Vagina (tissue), 2 donors: ENCODE results near the gene FIZ1. TPM values are rescaled to one million over a fixed set of nuclear protein-coding genes. Genes with fewer than 3 reads are reported as not detected.

ENCODE experiments used
- DNase-seq, 2 donors: peaks; one replicate each; pipeline ENCODE4 v3.0.0-alpha.2; 2017; ENCODE audit errors: extremely low spot score in 2 of 2
- H3K27ac ChIP-seq: fragments of 200-600 bp; sonication (generic); one replicate; pipeline ENCODE4 v1.5.1; 2019
- H3K27me3 ChIP-seq: fragments of 200-600 bp; sonication (generic); one replicate; pipeline ENCODE4 v1.5.1; 2019
- H3K36me3 ChIP-seq, 2 donors: fragments of 200-600 bp; sonication (generic); one replicate each; pipeline ENCODE4 v1.5.1; 2017 to 2019
- H3K4me1 ChIP-seq: fragments of 200-600 bp; sonication (generic); one replicate; pipeline ENCODE4 v1.5.1; 2019
- H3K4me3 ChIP-seq, 2 donors: fragments of 200-600 bp; sonication (generic); 1 replicate in 1 of 2; 2 replicates in 1 of 2; pipeline ENCODE4 v1.5.1; 2016 to 2019
- H3K9me3 ChIP-seq: fragments of 200-600 bp; sonication (generic); one replicate; pipeline ENCODE4 v1.5.1; 2019
- POLR2A ChIP-seq, 2 donors: fragments of 450-650 bp; IDR thresholded peaks; one replicate each; pipeline ENCODE4 v1.6.1; 2017; ENCODE audit warnings: antibody characterized with exemption in 2 of 2, mild to moderate bottlenecking in 2 of 2, moderate library complexity in 2 of 2
- POLR2AphosphoS5 ChIP-seq, 2 donors: sonication (generic); formaldehyde crosslinking; IDR thresholded peaks; one replicate each; pipeline ENCODE4 v1.9.0; 2017; ENCODE audit warnings: antibody characterized with exemption in 2 of 2, mild to moderate bottlenecking in 2 of 2, low read depth in 1 of 2; ENCODE audit not compliant: insufficient read depth in 1 of 2
- intact Hi-C: fragments of 100-400 bp; cut with DNase I; formaldehyde crosslinking; loops from one replicate; pipeline ENCODE4 v1.15.1; 2023
- total RNA-seq: library from RNA; depleted of rRNA; stranded (reverse); fragments of >200 nt; gene quantifications from one replicate; pipeline ENCODE4 v1.2.3, GENCODE V29; 2016
- TF ChIP-seq, protein P1 (sequence below), 3 experiments: fragments of 450-650 bp in 2 of 3; fragments of 200-600 bp in 1 of 3; sonication (generic) in 1 of 3; IDR thresholded peaks; one replicate each; pipeline ENCODE4 v1.5.1; 2017 to 2019; ENCODE audit warnings: antibody characterized with exemption in 3 of 3, mild to moderate bottlenecking in 2 of 3, moderate library complexity in 2 of 3

FIZ1 gene
- total RNA-seq, 1 donor from 2014 or later = 5.4 TPM

DNA sequence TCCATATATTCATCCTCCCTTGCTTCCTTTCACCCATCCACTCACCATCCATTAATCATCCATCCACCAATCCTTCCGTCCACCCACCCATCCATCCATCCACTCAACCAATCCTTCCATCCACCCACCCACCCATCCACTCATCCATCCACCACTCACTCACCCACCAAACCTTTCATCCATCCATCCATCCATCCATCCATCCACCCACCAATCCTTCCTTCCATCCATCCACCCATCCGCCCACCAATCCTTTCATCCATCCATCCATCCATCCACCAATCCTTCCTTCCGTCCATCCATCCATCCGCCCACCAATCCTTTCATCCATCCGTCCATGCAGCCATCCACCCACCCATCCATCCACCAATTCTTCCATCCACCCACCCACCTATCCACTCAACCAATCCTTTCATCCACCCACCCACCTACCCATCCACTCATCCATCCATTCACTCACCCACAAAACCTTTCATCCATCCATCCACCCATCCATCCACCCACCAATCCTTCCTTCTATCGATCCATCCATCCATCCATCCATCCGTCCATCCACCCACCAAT lies 56.9 kb downstream of the FIZ1 start:
- Histone ChIP-seq H3K36me3 (no peaks in the 10 kb centered on the region), H3K9me3 (no peaks in the 10 kb centered on the region), H3K4me1 (no peaks in the 10 kb centered on the region), H3K27me3 (no peaks in the 10 kb centered on the region), H3K27ac (no peak overlapping the region), H3K4me3 (no peak overlapping the region)
- TF ChIP-seq POLR2A (IDR thresholded peaks at IDR 0.05) (no peak), POLR2AphosphoS5 (IDR thresholded peaks at IDR 0.05; ENCODE audit: insufficient read depth in 1 of 2, low read depth in 1 of 2) (no peak)
- TF ChIP-seq, protein P1, sequence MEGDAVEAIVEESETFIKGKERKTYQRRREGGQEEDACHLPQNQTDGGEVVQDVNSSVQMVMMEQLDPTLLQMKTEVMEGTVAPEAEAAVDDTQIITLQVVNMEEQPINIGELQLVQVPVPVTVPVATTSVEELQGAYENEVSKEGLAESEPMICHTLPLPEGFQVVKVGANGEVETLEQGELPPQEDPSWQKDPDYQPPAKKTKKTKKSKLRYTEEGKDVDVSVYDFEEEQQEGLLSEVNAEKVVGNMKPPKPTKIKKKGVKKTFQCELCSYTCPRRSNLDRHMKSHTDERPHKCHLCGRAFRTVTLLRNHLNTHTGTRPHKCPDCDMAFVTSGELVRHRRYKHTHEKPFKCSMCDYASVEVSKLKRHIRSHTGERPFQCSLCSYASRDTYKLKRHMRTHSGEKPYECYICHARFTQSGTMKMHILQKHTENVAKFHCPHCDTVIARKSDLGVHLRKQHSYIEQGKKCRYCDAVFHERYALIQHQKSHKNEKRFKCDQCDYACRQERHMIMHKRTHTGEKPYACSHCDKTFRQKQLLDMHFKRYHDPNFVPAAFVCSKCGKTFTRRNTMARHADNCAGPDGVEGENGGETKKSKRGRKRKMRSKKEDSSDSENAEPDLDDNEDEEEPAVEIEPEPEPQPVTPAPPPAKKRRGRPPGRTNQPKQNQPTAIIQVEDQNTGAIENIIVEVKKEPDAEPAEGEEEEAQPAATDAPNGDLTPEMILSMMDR (IDR thresholded peaks at IDR 0.05) = no peak
- intact Hi-C loops = no loop called here
- DNase-seq = no peak

Other genes with a start within 250 kb of the FIZ1 start
- 5.2 TPM for gene COX6B2, start 244.8 kb downstream of the FIZ1 start, total RNA-seq
- gene GARIN5B, start 236.3 kb downstream of the FIZ1 start, total RNA-seq = not detected
- gene IL11, start 229.1 kb downstream of the FIZ1 start, total RNA-seq = not detected
- not detected for gene TMEM190, start 222.7 kb downstream of the FIZ1 start, total RNA-seq
- 5.9 TPM for gene TMEM238, start 215.2 kb downstream of the FIZ1 start, total RNA-seq
- gene RPL28, start 213.6 kb downstream of the FIZ1 start, total RNA-seq = 1,166 TPM
- gene UBE2S, start 191.7 kb downstream of the FIZ1 start, total RNA-seq = 22.3 TPM
- gene SHISA7, start 156.2 kb downstream of the FIZ1 start, total RNA-seq = 0.25 TPM
- 61.4 TPM for gene ISOC2, start 137.9 kb downstream of the FIZ1 start, total RNA-seq
- not detected for gene C19orf85, start 134.8 kb downstream of the FIZ1 start, total RNA-seq
- 2.7 TPM for gene ZNF628, start 122.9 kb downstream of the FIZ1 start, total RNA-seq
- 14.2 TPM for gene NAT14, start 114.3 kb downstream of the FIZ1 start, total RNA-seq
- 13.5 TPM for gene SSC5D, start 111.1 kb downstream of the FIZ1 start, total RNA-seq
- not detected for gene SBK2, start 62.4 kb downstream of the FIZ1 start, total RNA-seq
- gene SBK3, start 54.0 kb downstream of the FIZ1 start, total RNA-seq = not detected
- gene ZNF579, start 18.7 kb downstream of the FIZ1 start, total RNA-seq = 3.2 TPM
- gene ZNF524, start 771 bp upstream of the FIZ1 start, total RNA-seq = 15.5 TPM
- gene ZNF865, start 6.1 kb upstream of the FIZ1 start, total RNA-seq = 8.8 TPM
- 5.2 TPM for gene ZNF784, start 25.0 kb upstream of the FIZ1 start, total RNA-seq
- 30.9 TPM for gene ZNF580, start 41.5 kb upstream of the FIZ1 start, total RNA-seq
- gene ZNF581, start 44.1 kb upstream of the FIZ1 start, total RNA-seq = 15.5 TPM
- gene CCDC106, start 48.7 kb upstream of the FIZ1 start, total RNA-seq = 8.3 TPM
- 145 TPM for gene U2AF2, start 55.5 kb upstream of the FIZ1 start, total RNA-seq
- gene EPN1, start 75.7 kb upstream of the FIZ1 start, total RNA-seq = 43.7 TPM
- gene NLRP9, start 138.9 kb upstream of the FIZ1 start, total RNA-seq = not detected
- not detected for gene RFPL4A, start 159.6 kb upstream of the FIZ1 start, total RNA-seq
- gene RFPL4AL1, start 169.6 kb upstream of the FIZ1 start, total RNA-seq = not detected
- not detected for gene NLRP11, start 232.5 kb upstream of the FIZ1 start, total RNA-seq
- gene NLRP4, start 237.0 kb upstream of the FIZ1 start, total RNA-seq = not detected